ENCODE data around the gene PRKCD. TPM values are rescaled to one million over a fixed set of nuclear protein-coding genes. Genes with fewer than 3 reads are reported as not detected.

The PRKCD gene
- 6.9 TPM for polyA plus RNA-seq (ENCODE audit: insufficient read length)

- DNase-seq (ENCODE audit: low read depth), result no peak
These were observed at the start of gene PRKCD for GRCh38 chr3:53160660-53161449. PRKCD (plus strand) TSS chr3:53161209; CDS start chr3:53178423, 17,214 bp downstream.

- DNase-seq (ENCODE audit: low read depth), result no peak
These were observed 49.2 kb upstream of the PRKCD start for GRCh38 chr3:53111822-53112221.

GRCh38 chr3:53113293-53114010 lies 47.6 kb upstream of the PRKCD start:
- DNase-seq (ENCODE audit: low read depth), result no peak

- peak; percentile 59 for DNase-seq (ENCODE audit: low read depth)
These were observed 47.0 kb upstream of the PRKCD start for GRCh38 chr3:53114011-53114400.

GRCh38 chr3:53114412-53115074 lies 46.5 kb upstream of the PRKCD start:
- no peak for DNase-seq (ENCODE audit: low read depth)

- DNase-seq (ENCODE audit: low read depth), result no peak
These were observed 44.1 kb upstream of the PRKCD start for GRCh38 chr3:53116956-53117355.

GRCh38 chr3:53120336-53120735 lies 40.7 kb upstream of the PRKCD start:
- no peak for DNase-seq (ENCODE audit: low read depth)

- no peak for DNase-seq (ENCODE audit: low read depth)
These were observed 38.6 kb upstream of the PRKCD start for GRCh38 chr3:53122255-53122932.

GRCh38 chr3:53122933-53123305 lies 38.1 kb upstream of the PRKCD start:
- no peak for DNase-seq (ENCODE audit: low read depth)

- DNase-seq (ENCODE audit: low read depth), result no peak
These were observed 37.5 kb upstream of the PRKCD start for GRCh38 chr3:53123510-53123909.

GRCh38 chr3:53123953-53124352 lies 37.1 kb upstream of the PRKCD start:
- no peak for DNase-seq (ENCODE audit: low read depth)

- no peak for DNase-seq (ENCODE audit: low read depth)
These were observed 34.4 kb upstream of the PRKCD start for GRCh38 chr3:53126601-53127000.

- no peak for DNase-seq (ENCODE audit: low read depth)
These were observed 31.7 kb upstream of the PRKCD start for GRCh38 chr3:53129344-53129743.

GRCh38 chr3:53130179-53131061 lies 30.6 kb upstream of the PRKCD start, which contains the start of gene RFT1:
RFT1 (minus strand) TSS chr3:53130435; CDS start chr3:53130400, 35 bp downstream.
- DNase-seq (ENCODE audit: low read depth), result peak; percentile 88

GRCh38 chr3:53131096-53131495 lies 29.9 kb upstream of the PRKCD start:
- no peak for DNase-seq (ENCODE audit: low read depth)

GRCh38 chr3:53132347-53132746 lies 28.7 kb upstream of the PRKCD start:
- DNase-seq (ENCODE audit: low read depth), result no peak

GRCh38 chr3:53134631-53135232 lies 26.3 kb upstream of the PRKCD start:
- DNase-seq (ENCODE audit: low read depth), result no peak

- DNase-seq (ENCODE audit: low read depth), result no peak
These were observed 23.8 kb upstream of the PRKCD start for GRCh38 chr3:53137221-53137620.

- no peak for DNase-seq (ENCODE audit: low read depth)
These were observed 23.1 kb upstream of the PRKCD start for GRCh38 chr3:53137835-53138446.
